A673 (cell line): ENCODE measurements around the gene LRRC70. TPM values are rescaled to one million over a fixed set of nuclear protein-coding genes. Genes with fewer than 3 reads are reported as not detected.

Experiments used
- BruUV-seq: library from RNA; stranded (reverse); fragments of 400-500 nt; replicated peaks from 2 replicates; lab custom pipeline; 2021; lab: Mats Ljungman, UMichigan
- CTCF ChIA-PET: fragments of 300-600 bp; sonication (Branson Sonifier 250); formaldehyde crosslinking; loops from one replicate; lab custom pipeline; 2022; ENCODE audit warnings: antibody characterized with exemption; lab: Charles Lee
- POLR2A ChIA-PET: fragments of 300-600 bp; sonication (Branson Sonifier 250); formaldehyde crosslinking; loops from one replicate; lab custom pipeline; 2022; ENCODE audit warnings: antibody characterized with exemption; ENCODE audit not compliant: low non-redundant PET; lab: Charles Lee
- DNase-seq: peaks from one replicate; pipeline ENCODE4 v3.0.0-alpha.2; 2015; ENCODE audit warnings: low spot score
- H3K27ac ChIP-seq: fragments of 200-600 bp; sonication (generic); 2 replicates; pipeline ENCODE4 v1.5.1; 2016; ENCODE audit warnings: mixed run types, low read depth, mild to moderate bottlenecking, mixed read lengths, antibody characterized with exemption, low read length; ENCODE audit not compliant: poor library complexity, severe bottlenecking
- H3K27me3 ChIP-seq: fragments of 200-600 bp; sonication (generic); replicated peaks from 2 replicates; pipeline ENCODE4 v1.6.1; 2017; ENCODE audit warnings: mixed run types, low read depth, mild to moderate bottlenecking, mixed read lengths, antibody characterized with exemption, low read length; ENCODE audit not compliant: insufficient read depth, poor library complexity
- H3K36me3 ChIP-seq: fragments of 200-600 bp; sonication (generic); 2 replicates; pipeline ENCODE4 v1.6.1; 2016; ENCODE audit warnings: mixed run types, mild to moderate bottlenecking, mixed read lengths, antibody characterized with exemption, low read length; ENCODE audit not compliant: insufficient read depth, poor library complexity, severe bottlenecking
- H3K4me1 ChIP-seq: fragments of 200-600 bp; sonication (generic); 2 replicates; pipeline ENCODE4 v1.6.1; 2017; ENCODE audit warnings: mixed run types, mild to moderate bottlenecking, mixed read lengths, antibody characterized with exemption, low read length; ENCODE audit not compliant: insufficient read depth, poor library complexity, severe bottlenecking
- H3K4me3 ChIP-seq: fragments of 200-600 bp; sonication (generic); 2 replicates; pipeline ENCODE4 v1.5.1; 2016; ENCODE audit warnings: low read depth, mixed run types, mild to moderate bottlenecking, mixed read lengths, low read length; ENCODE audit not compliant: poor library complexity, severe bottlenecking
- H3K9me3 ChIP-seq: fragments of 200-600 bp; sonication (generic); 2 replicates; pipeline ENCODE4 v1.6.1; 2016; ENCODE audit warnings: mixed run types, low read depth, mild to moderate bottlenecking, mixed read lengths, antibody characterized with exemption, low read length; ENCODE audit not compliant: poor library complexity, severe bottlenecking
- CTCF ChIP-seq: fragments of 300-800, 200-600 bp; sonication (generic); conservative IDR thresholded peaks from 2 replicates; pipeline ENCODE4 v1.5.1; 2017; ENCODE audit warnings: low read depth, mild to moderate bottlenecking, antibody characterized with exemption, low read length, moderate library complexity, mixed read lengths
- EZH2 ChIP-seq: fragments of 200-600 bp; sonication (generic); IDR thresholded peaks from 2 replicates; pipeline ENCODE4 v1.6.1; 2017; ENCODE audit warnings: borderline replicate concordance, low read depth, mild to moderate bottlenecking, mixed read lengths, antibody characterized with exemption, low read length; ENCODE audit not compliant: poor library complexity, severe bottlenecking
- intact Hi-C: fragments of 100-400 bp; cut with micrococcal nuclease; formaldehyde crosslinking; loops from one replicate; pipeline ENCODE4 v1.10.0; 2022; ENCODE audit not compliant: unreplicated experiment
- total RNA-seq: library from RNA; stranded (reverse); gene quantifications from 2 replicates; pipeline ENCODE4 v1.2.3, GENCODE V29; 2021

LRRC70 gene
- total RNA-seq, 1 experiment from 2014 or later, result 2.0 TPM

GRCh38 chr5:62568143-62568542 lies 10.5 kb upstream of the LRRC70 start:
- H3K27me3 ChIP-seq, result no peaks in the 10 kb centered on the region
- BruUV-seq, result no TSS peak
- no peak for TF ChIP-seq CTCF
- TF ChIP-seq EZH2, result no peak
- no peak overlapping the region for H3K4me3 ChIP-seq
- no peaks in the 10 kb centered on the region for H3K36me3 ChIP-seq
- H3K4me1 ChIP-seq, result peaks cover 16% of the 10 kb centered on the region
- CTCF ChIA-PET, result no interaction called here
- POLR2A ChIA-PET, result no interaction called here
- H3K27ac ChIP-seq, result no peak overlapping the region
- intact Hi-C loops, result no loop called here
- H3K9me3 ChIP-seq, result no peaks in the 10 kb centered on the region
- no peak for DNase-seq

- Histone ChIP-seq H3K27ac (no peak overlapping the region), H3K9me3 (no peaks in the 10 kb centered on the region), H3K4me3 (no peak overlapping the region), H3K27me3 (no peaks in the 10 kb centered on the region), H3K36me3 (no peaks in the 10 kb centered on the region), H3K4me1 (peaks cover 23% of the 10 kb centered on the region)
- CTCF ChIA-PET, result no interaction called here
- POLR2A ChIA-PET, result no interaction called here
- BruUV-seq, result no TSS peak
- intact Hi-C loops, result no loop called here
- DNase-seq, result no peak
- TF ChIP-seq CTCF, result no peak
- TF ChIP-seq EZH2, result no peak
Observed at GRCh38 chr5:62568800-62569432, 9.7 kb upstream of the LRRC70 start.

- BruUV-seq, result no TSS peak
- Histone ChIP-seq H3K4me3 (no peak overlapping the region), H3K27me3 (no peaks in the 10 kb centered on the region), H3K36me3 (no peaks in the 10 kb centered on the region), H3K27ac (no peak overlapping the region), H3K4me1 (peaks cover 27% of the 10 kb centered on the region), H3K9me3 (no peaks in the 10 kb centered on the region)
- intact Hi-C loops, result no loop called here
- DNase-seq, result no peak
- ChIA-PET CTCF (no interaction called here), POLR2A (interaction anchor here (0.6 kb wide), 1 partner anchor 268 kb away, joined by 4 read pairs; no protein-coding TSS in a partner anchor)
- TF ChIP-seq CTCF (no peak), EZH2 (no peak)
Observed at GRCh38 chr5:62569470-62569869, 9.1 kb upstream of the LRRC70 start.
